ENCODE measurements around the gene FIGLA. TPM values are rescaled to one million over a fixed set of nuclear protein-coding genes. Genes with fewer than 3 reads are reported as not detected.

The FIGLA gene
- total RNA-seq, 4 donors from 2014 or later, result not detected

GRCh38 chr2:70776266-70776665 lies 14.2 kb downstream of the FIGLA start:
- DNase-seq, result no peak
- intact Hi-C loops (cut with DNase I; ENCODE audit: low total_unique reads), result no loop called here
- Histone ChIP-seq H3K4me3 (no peak overlapping the region), H3K27me3 (peaks cover 0 to 3% of the 10 kb centered on the region in 2 donors), H3K27ac (no peak overlapping the region), H3K9me3 (no peaks in the 10 kb centered on the region), H3K36me3 (no peaks in the 10 kb centered on the region), H3K4me1 (no peaks in the 10 kb centered on the region)
- TF ChIP-seq POLR2A (IDR thresholded peaks at IDR 0.05) (no peak), CTCF (IDR thresholded peaks at IDR 0.05) (no peak)

GRCh38 chr2:70775141-70775540 lies 15.3 kb downstream of the FIGLA start:
- no peaks in the 10 kb centered on the region for H3K9me3 ChIP-seq
- intact Hi-C loops (cut with DNase I; ENCODE audit: low total_unique reads), result no loop called here
- H3K4me1 ChIP-seq, result no peaks in the 10 kb centered on the region
- no peak overlapping the region for H3K4me3 ChIP-seq
- TF ChIP-seq POLR2A (IDR thresholded peaks at IDR 0.05) (no peak), CTCF (IDR thresholded peaks at IDR 0.05) (no peak)
- H3K36me3 ChIP-seq, result no peaks in the 10 kb centered on the region
- peaks cover 0 to 3% of the 10 kb centered on the region in 2 donors for H3K27me3 ChIP-seq
- DNase-seq, result no peak
- no peak overlapping the region for H3K27ac ChIP-seq

- Histone ChIP-seq H3K27ac (no peak overlapping the region), H3K36me3 (no peaks in the 10 kb centered on the region), H3K9me3 (no peaks in the 10 kb centered on the region), H3K27me3 (no peaks in the 10 kb centered on the region), H3K4me1 (peaks cover 0 to 4% of the 10 kb centered on the region in 2 donors), H3K4me3 (no peak overlapping the region)
- TF ChIP-seq POLR2A (IDR thresholded peaks at IDR 0.05) (no peak), CTCF (IDR thresholded peaks at IDR 0.05) (no peak)
- DNase-seq, result no peak
- intact Hi-C loops (cut with DNase I; ENCODE audit: low total_unique reads), result no loop called here
Measured at GRCh38 chr2:70772486-70773155, 17.8 kb downstream of the FIGLA start.

- no peaks in the 10 kb centered on the region for H3K9me3 ChIP-seq
- H3K4me3 ChIP-seq, result no peak overlapping the region
- peaks cover 0 to 6% of the 10 kb centered on the region in 2 donors for H3K27me3 ChIP-seq
- no peaks in the 10 kb centered on the region for H3K36me3 ChIP-seq
- peaks cover 0 to 13% of the 10 kb centered on the region in 2 donors for H3K4me1 ChIP-seq
- H3K27ac ChIP-seq, result no peak overlapping the region
- TF ChIP-seq POLR2A (IDR thresholded peaks at IDR 0.05), result no peak
- TF ChIP-seq CTCF (IDR thresholded peaks at IDR 0.05), result no peak
- intact Hi-C loops (cut with DNase I; ENCODE audit: low total_unique reads), result no loop called here
- DNase-seq, result no peak
Measured at GRCh38 chr2:70771446-70771845, 19.0 kb downstream of the FIGLA start.

- H3K36me3 ChIP-seq, result no peaks in the 10 kb centered on the region
- intact Hi-C loops (cut with DNase I; ENCODE audit: low total_unique reads), result no loop called here
- H3K9me3 ChIP-seq, result no peaks in the 10 kb centered on the region
- peaks cover 0 to 13% of the 10 kb centered on the region in 2 donors for H3K4me1 ChIP-seq
- TF ChIP-seq POLR2A (IDR thresholded peaks at IDR 0.05) (no peak), CTCF (IDR thresholded peaks at IDR 0.05) (no peak)
- H3K4me3 ChIP-seq, result no peak overlapping the region
- no peak overlapping the region for H3K27ac ChIP-seq
- no peak for DNase-seq
- peaks cover 0 to 14% of the 10 kb centered on the region in 2 donors for H3K27me3 ChIP-seq
Measured at GRCh38 chr2:70769450-70769849, 21.0 kb downstream of the FIGLA start.
